ENCODE measurements around the gene CHAF1A.

The CHAF1A gene

GRCh38 chr19:4444765-4445741, 42.6 kb downstream of the CHAF1A start:
- Mint-ChIP-seq H3K27me3 (no peaks in the 10 kb centered on the region), H3K4me3 (no peak overlapping the region), H3K27ac (ENCODE audit: low read depth) (peak overlapping the region; percentile 35), H3K9me3 (no peaks in the 10 kb centered on the region), H3K36me3 (ENCODE audit: insufficient read depth) (peaks cover 18% of the 10 kb centered on the region), H3K4me1 (peaks cover 8% of the 10 kb centered on the region)
- ATAC-seq (replicated peaks; ENCODE audit: extremely low read depth, poor library complexity, severe bottlenecking) (no peak), DNase-seq (ENCODE audit: low spot score in 2 of 2) (no peak)

GRCh38 chr19:4445963-4446703, 43.7 kb downstream of the CHAF1A start:
- Mint-ChIP-seq H3K27me3 (no peaks in the 10 kb centered on the region), H3K36me3 (ENCODE audit: insufficient read depth) (peaks cover 23% of the 10 kb centered on the region), H3K4me1 (peaks cover 8% of the 10 kb centered on the region), H3K27ac (ENCODE audit: low read depth) (no peak overlapping the region), H3K4me3 (no peak overlapping the region), H3K9me3 (no peaks in the 10 kb centered on the region)
- DNase-seq (ENCODE audit: low spot score in 2 of 2) (no peak), ATAC-seq (replicated peaks; ENCODE audit: extremely low read depth, poor library complexity, severe bottlenecking) (no peak)

GRCh38 chr19:4446704-4447200, 44.3 kb downstream of the CHAF1A start:
- Mint-ChIP-seq H3K4me1 (peaks cover 8% of the 10 kb centered on the region), H3K27me3 (no peaks in the 10 kb centered on the region), H3K27ac (ENCODE audit: low read depth) (no peak overlapping the region), H3K4me3 (no peak overlapping the region), H3K36me3 (ENCODE audit: insufficient read depth) (peaks cover 25% of the 10 kb centered on the region), H3K9me3 (no peaks in the 10 kb centered on the region)
- ATAC-seq (replicated peaks; ENCODE audit: extremely low read depth, poor library complexity, severe bottlenecking) (no peak), DNase-seq (ENCODE audit: low spot score in 2 of 2) (no peak)

- H3K9me3 Mint-ChIP-seq: no peaks in the 10 kb centered on the region
- DNase-seq (ENCODE audit: low spot score in 2 of 2) (no peak), ATAC-seq (replicated peaks; ENCODE audit: extremely low read depth, poor library complexity, severe bottlenecking) (no peak)
- no peak overlapping the region for H3K4me3 Mint-ChIP-seq
- H3K27me3 Mint-ChIP-seq: no peaks in the 10 kb centered on the region
- peaks cover 24% of the 10 kb centered on the region for H3K36me3 Mint-ChIP-seq (ENCODE audit: insufficient read depth)
- H3K4me1 Mint-ChIP-seq: peaks cover under 1% of the 10 kb centered on the region
- H3K27ac Mint-ChIP-seq (ENCODE audit: low read depth): peak overlapping the region; percentile 22
Observed at GRCh38 chr19:4447327-4448146, 45.1 kb downstream of the CHAF1A start.

GRCh38 chr19:4448147-4448985, 45.9 kb downstream of the CHAF1A start:
- H3K27ac Mint-ChIP-seq (ENCODE audit: low read depth): no peak overlapping the region

GRCh38 chr19:4449022-4449638, 46.7 kb downstream of the CHAF1A start:
- no peak for ATAC-seq (replicated peaks; ENCODE audit: extremely low read depth, poor library complexity, severe bottlenecking)
- peaks cover 23% of the 10 kb centered on the region for H3K36me3 Mint-ChIP-seq (ENCODE audit: insufficient read depth)
- H3K4me1 Mint-ChIP-seq: no peaks in the 10 kb centered on the region
- H3K9me3 Mint-ChIP-seq: no peaks in the 10 kb centered on the region
- H3K4me3 Mint-ChIP-seq: no peak overlapping the region
- H3K27me3 Mint-ChIP-seq: no peaks in the 10 kb centered on the region
- no peak for DNase-seq (ENCODE audit: low spot score in 2 of 2)
- H3K27ac Mint-ChIP-seq (ENCODE audit: low read depth): no peak overlapping the region

More at GRCh38 chr19:4448147-4448985, 45.9 kb downstream of the CHAF1A start:
- Mint-ChIP-seq H3K4me3 (no peak overlapping the region), H3K27me3 (no peaks in the 10 kb centered on the region), H3K4me1 (no peaks in the 10 kb centered on the region), H3K9me3 (no peaks in the 10 kb centered on the region), H3K36me3 (ENCODE audit: insufficient read depth) (peaks cover 23% of the 10 kb centered on the region)
- no peak for ATAC-seq (replicated peaks; ENCODE audit: extremely low read depth, poor library complexity, severe bottlenecking)
- DNase-seq (ENCODE audit: low spot score in 2 of 2): no peak

- Mint-ChIP-seq H3K9me3 (no peaks in the 10 kb centered on the region), H3K27ac (ENCODE audit: low read depth) (no peak overlapping the region), H3K4me3 (no peak overlapping the region), H3K27me3 (no peaks in the 10 kb centered on the region), H3K4me1 (no peaks in the 10 kb centered on the region), H3K36me3 (ENCODE audit: insufficient read depth) (peaks cover 27% of the 10 kb centered on the region)
- DNase-seq (ENCODE audit: low spot score in 2 of 2) (no peak), ATAC-seq (replicated peaks; ENCODE audit: extremely low read depth, poor library complexity, severe bottlenecking) (no peak)
Observed at GRCh38 chr19:4449639-4450028, 47.2 kb downstream of the CHAF1A start.

GRCh38 chr19:4452230-4452990, 50.0 kb downstream of the CHAF1A start:
- Mint-ChIP-seq H3K9me3 (no peaks in the 10 kb centered on the region), H3K36me3 (ENCODE audit: insufficient read depth) (peaks cover 24% of the 10 kb centered on the region), H3K27me3 (no peaks in the 10 kb centered on the region), H3K27ac (ENCODE audit: low read depth) (no peak overlapping the region), H3K4me1 (peaks cover 11% of the 10 kb centered on the region), H3K4me3 (no peak overlapping the region)
- DNase-seq (ENCODE audit: low spot score in 2 of 2): no peak
- ATAC-seq (replicated peaks; ENCODE audit: extremely low read depth, poor library complexity, severe bottlenecking): no peak

GRCh38 chr19:4453232-4454179, 51.1 kb downstream of the CHAF1A start:
- H3K27me3 Mint-ChIP-seq: no peaks in the 10 kb centered on the region
- ATAC-seq (replicated peaks; ENCODE audit: extremely low read depth, poor library complexity, severe bottlenecking) (no peak), DNase-seq (ENCODE audit: low spot score in 2 of 2) (no peak)
- peaks cover 17% of the 10 kb centered on the region for H3K4me1 Mint-ChIP-seq
- peaks cover 29% of the 10 kb centered on the region for H3K36me3 Mint-ChIP-seq (ENCODE audit: insufficient read depth)
- H3K9me3 Mint-ChIP-seq: no peaks in the 10 kb centered on the region
- H3K27ac Mint-ChIP-seq (ENCODE audit: low read depth): no peak overlapping the region
- H3K4me3 Mint-ChIP-seq: no peak overlapping the region

Measured in central memory CD8-positive, alpha-beta T cell (primary cell).